SKM-1 (cell line): ENCODE measurements around the gene GNAT2.

Experiments
- DNase-seq: peaks from one replicate; lab custom pipeline; 2025; ENCODE audit not compliant: unreplicated experiment; lab: John Stamatoyannopoulos, UW

Gene GNAT2

GRCh38 chr1:109566982-109567381, 52.4 kb downstream of the GNAT2 start:
- DNase-seq = no peak

DNA sequence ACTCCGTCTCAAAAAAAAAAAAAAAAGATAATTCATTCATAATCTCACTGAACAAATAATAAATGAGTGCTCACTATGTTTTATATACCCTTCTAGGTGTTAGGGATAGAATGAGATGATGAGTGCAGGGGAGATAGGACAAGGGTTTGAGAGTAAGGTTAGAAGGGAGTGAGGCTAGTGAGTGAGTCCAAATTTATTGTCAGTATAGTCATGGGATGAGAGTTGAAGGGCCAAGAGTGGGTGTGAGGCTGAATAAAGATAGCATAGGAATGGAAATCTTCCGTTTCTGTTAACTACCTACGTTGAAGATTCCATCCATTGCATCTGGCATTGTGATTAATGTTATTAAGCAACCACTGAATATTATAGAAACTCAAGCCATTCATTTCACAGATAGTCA, 54.2 kb downstream of the GNAT2 start:
- no peak for DNase-seq

DNA sequence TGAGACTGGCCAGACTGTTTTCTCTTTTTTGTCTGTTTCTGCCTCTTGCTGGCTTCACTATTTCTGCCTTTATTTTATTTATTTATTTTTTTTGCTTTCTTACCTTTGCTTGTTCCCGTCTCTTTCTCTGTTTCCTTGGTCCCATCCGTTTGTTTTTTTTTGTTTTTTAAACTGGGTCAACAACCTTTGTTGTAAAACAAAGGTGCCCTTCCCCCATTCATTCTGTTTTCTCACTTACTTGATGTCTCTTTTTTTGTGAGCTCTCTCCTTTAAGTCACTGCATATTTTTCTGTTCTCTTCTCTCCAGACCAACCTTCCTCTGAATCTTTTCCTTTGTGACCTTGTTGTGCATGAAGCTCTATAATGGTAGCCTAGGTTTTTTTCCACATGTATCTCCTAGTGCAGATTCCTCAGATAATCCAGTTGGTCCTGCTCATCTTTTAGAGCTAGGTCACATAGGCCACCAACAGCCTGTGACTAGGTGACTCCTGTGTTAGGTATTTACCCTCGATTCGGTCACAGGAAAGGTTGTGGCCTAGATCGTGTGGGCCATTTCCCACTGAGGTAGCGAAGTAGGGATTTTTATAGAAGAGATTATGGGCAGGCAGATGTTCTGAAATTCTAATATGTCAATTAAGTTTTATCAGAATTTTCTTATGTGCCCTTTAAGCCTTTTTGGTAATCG, 55.1 kb downstream of the GNAT2 start:
- no peak for DNase-seq

- DNase-seq = no peak
These were observed 59.4 kb downstream of the GNAT2 start for GRCh38 chr1:109559995-109560394.

GRCh38 chr1:109557520-109557919, 61.9 kb downstream of the GNAT2 start:
- no peak for DNase-seq

DNA sequence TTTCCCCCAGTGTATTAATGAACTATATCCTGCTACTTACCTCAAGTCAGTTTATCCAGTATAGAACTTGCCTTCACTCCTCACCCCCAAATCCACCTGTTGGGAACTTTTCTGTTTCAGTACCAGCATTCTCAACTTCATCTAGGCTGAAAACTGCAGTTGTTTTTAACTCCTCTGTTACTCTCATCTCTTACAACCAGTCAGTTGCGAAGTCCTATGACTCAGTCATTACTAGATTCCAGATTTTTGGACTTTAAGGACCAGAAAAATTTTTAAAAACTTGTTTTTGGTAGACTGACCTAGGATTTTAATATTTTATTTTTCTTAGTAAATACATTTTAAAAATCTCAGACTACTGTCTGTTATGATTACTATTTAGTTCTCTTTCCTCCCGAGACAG, 62.9 kb downstream of the GNAT2 start:
- DNase-seq = no peak
